Femur (tissue), 1 donor: Measurements from ENCODE around the gene DHRS3.

Experiments used
- DNase-seq: peaks from one replicate; pipeline ENCODE4 v3.0.0-alpha.2; 2017

Gene DHRS3

GRCh38 chr1:12596007-12596821 is 21.8 kb downstream of the DHRS3 start:
- peak; percentile 92 for DNase-seq

GRCh38 chr1:12595757-12596006 is 22.3 kb downstream of the DHRS3 start:
- DNase-seq, result no peak

GRCh38 chr1:12594966-12595756 is 22.8 kb downstream of the DHRS3 start:
- peak; percentile 87 for DNase-seq

GRCh38 chr1:12594490-12594889 is 23.5 kb downstream of the DHRS3 start:
- DNase-seq, result no peak

GRCh38 chr1:12593621-12594066 is 24.4 kb downstream of the DHRS3 start:
- no peak for DNase-seq

GRCh38 chr1:12592496-12592895 is 25.5 kb downstream of the DHRS3 start:
- DNase-seq, result no peak

- DNase-seq, result peak; percentile 68
Observed at GRCh38 chr1:12591267-12591938, 26.6 kb downstream of the DHRS3 start.

- no peak for DNase-seq
Observed at GRCh38 chr1:12588695-12589094, 29.3 kb downstream of the DHRS3 start.

- DNase-seq, result no peak
Observed at GRCh38 chr1:12587981-12588640, 29.9 kb downstream of the DHRS3 start.

GRCh38 chr1:12585951-12586942 is 31.8 kb downstream of the DHRS3 start:
- DNase-seq, result no peak

GRCh38 chr1:12585536-12585935 is 32.5 kb downstream of the DHRS3 start:
- no peak for DNase-seq

- DNase-seq, result no peak
Observed at GRCh38 chr1:12584900-12585525, 33.0 kb downstream of the DHRS3 start.

- no peak for DNase-seq
Observed at GRCh38 chr1:12583484-12583883, 34.5 kb downstream of the DHRS3 start.

- DNase-seq, result no peak
Observed at GRCh38 chr1:12582649-12583048, 35.4 kb downstream of the DHRS3 start.

GRCh38 chr1:12581179-12581578 is 36.8 kb downstream of the DHRS3 start:
- DNase-seq, result no peak

- DNase-seq, result peak; percentile 63
Observed at GRCh38 chr1:12580054-12580887, 37.7 kb downstream of the DHRS3 start.

GRCh38 chr1:12578860-12579422 is 39.1 kb downstream of the DHRS3 start:
- DNase-seq, result no peak

- DNase-seq, result no peak
Observed at GRCh38 chr1:12577020-12577419, 41.0 kb downstream of the DHRS3 start.

- no peak for DNase-seq
Observed at GRCh38 chr1:12574757-12575139, 43.3 kb downstream of the DHRS3 start.
